Mucosa of descending colon (tissue), 3 donors: ENCODE data around the gene KDM2A. TPM values are rescaled to one million over a fixed set of nuclear protein-coding genes. Genes with fewer than 3 reads are reported as not detected.
A peak's percentile ranks its signal among the peaks of the same experiment; 100 is the strongest.
"Not testable (repeated sequence)": the region's sequence is repeated elsewhere in the genome, so short reads cannot be mapped to it uniquely, and the experiment has no call there.

Experiments used
- ATAC-seq: fragments of 200-7000 bp; cut with Tn5 transposase; one replicate; pipeline ENCODE4 v1.9.1; 2020; ENCODE audit warnings: mild to moderate bottlenecking, moderate library complexity
- DNase-seq, 3 donors: peaks; one replicate each; pipeline ENCODE4 v3.0.0-alpha.2; 2020
- H3K36me3 ChIP-seq: fragments of 200-600 bp; one replicate; pipeline ENCODE4 v1.8.0; 2021; ENCODE audit warnings: low read depth, mild to moderate bottlenecking
- H3K4me1 ChIP-seq: fragments of 200-600 bp; one replicate; pipeline ENCODE4 v1.8.0; 2021; ENCODE audit warnings: low read depth, mild to moderate bottlenecking
- H3K4me3 ChIP-seq: fragments of 200-600 bp; one replicate; pipeline ENCODE4 v1.8.0; 2021; ENCODE audit warnings: mild to moderate bottlenecking
- H3K9me3 ChIP-seq: fragments of 200-600 bp; one replicate; pipeline ENCODE4 v1.8.0; 2021; ENCODE audit warnings: mild to moderate bottlenecking
- CTCF ChIP-seq: fragments of 200-600 bp; IDR thresholded peaks from one replicate; pipeline ENCODE4 v1.8.0; 2022; ENCODE audit warnings: antibody characterized with exemption, mild to moderate bottlenecking
- intact Hi-C, 2 donors: fragments of 100-400 bp; cut with DNase I in 1 of 2; cut with micrococcal nuclease in 1 of 2; formaldehyde crosslinking; loops; one replicate each; pipeline versions ENCODE4 v1.11.0 to v1.11.1; 2022; cut with DNase I, micrococcal nuclease
- total RNA-seq, 3 donors: library from RNA; stranded (reverse); fragmentation: NEBNext Ultra II Directional in 2 of 3; extraction: Animal tissue kit (Norgen Biotek cat#: 25700) in 2 of 3; gene quantifications; one replicate each; pipeline versions ENCODE4 v1.2.1 to v1.2.4, GENCODE V29; 2021 to 2023
- donor health status: DM: no; HTN: no; CAD: no; lungs with moderate emphysema.
- donor health status: DM: no; HTN: no; CAD: no.
- donor health status: DM: no; HTN: yes; CAD: no.

KDM2A gene
- total RNA-seq, 3 donors from 2014 or later = 67.2 to 84.6 (median 77.1) TPM

GRCh38 chr11:67126986-67127385 is 7.9 kb downstream of the KDM2A start:
- Histone ChIP-seq H3K9me3 (no peaks in the 10 kb centered on the region), H3K4me1 (peaks cover 20% of the 10 kb centered on the region), H3K4me3 (no peak overlapping the region), H3K36me3 (no peaks in the 10 kb centered on the region)
- ATAC-seq = no peak
- DNase-seq = no peak
- TF ChIP-seq CTCF = no peak
- intact Hi-C loops = no loop called here

DNA sequence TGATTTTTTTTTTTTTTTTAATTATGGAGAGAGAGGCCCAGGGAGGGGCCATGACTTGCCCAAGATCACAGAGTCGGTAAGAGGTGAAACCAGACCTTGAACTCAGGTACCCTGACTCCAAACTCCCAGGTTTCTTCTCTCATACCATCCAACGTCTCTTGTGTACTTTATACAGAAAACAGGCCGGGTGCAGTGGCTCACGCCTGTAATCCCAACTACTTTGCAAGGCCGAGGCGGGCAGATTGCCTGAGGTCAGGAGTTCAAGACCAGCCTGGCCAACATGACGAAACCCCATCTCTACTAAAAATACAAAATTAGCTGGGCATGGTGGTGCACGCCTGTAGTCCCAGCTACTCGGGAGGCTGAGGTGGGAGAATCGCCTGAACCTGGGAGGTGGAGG is 11.8 kb downstream of the KDM2A start:
- H3K9me3 ChIP-seq, DNase-seq, ATAC-seq, H3K4me3 ChIP-seq, H3K4me1 ChIP-seq, intact Hi-C loops, H3K36me3 ChIP-seq: not testable (repeated sequence)

- intact Hi-C loops = no loop called here
- H3K9me3 ChIP-seq = no peaks in the 10 kb centered on the region
- no peak overlapping the region for H3K4me3 ChIP-seq
- no peak for DNase-seq
- H3K36me3 ChIP-seq = peaks cover 3% of the 10 kb centered on the region
- no peaks in the 10 kb centered on the region for H3K4me1 ChIP-seq
- peak; percentile 66 for ATAC-seq
- TF ChIP-seq CTCF = no peak
Measured at GRCh38 chr11:67136156-67136555, 17.1 kb downstream of the KDM2A start.

DNA sequence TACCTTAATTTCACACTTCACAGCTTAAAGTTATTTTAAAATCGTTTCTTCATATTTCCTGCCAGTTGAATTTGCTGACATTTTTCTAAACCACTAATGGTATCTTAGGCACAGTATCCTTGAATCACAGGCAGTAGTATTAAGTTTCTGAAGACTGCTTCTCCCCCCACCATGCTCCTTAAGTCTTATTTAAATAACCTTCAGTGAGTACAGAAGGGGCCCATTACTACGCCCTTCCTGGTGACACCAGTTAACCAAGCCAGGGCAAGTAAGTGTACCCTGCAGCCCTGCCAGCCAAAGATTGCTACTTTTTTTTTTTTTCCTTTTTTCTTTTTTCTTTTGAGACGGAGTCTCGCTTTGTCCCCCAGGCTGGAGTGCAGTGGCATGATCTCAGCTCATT is 19.9 kb downstream of the KDM2A start:
- Histone ChIP-seq H3K4me3 (no peak overlapping the region), H3K4me1 (no peaks in the 10 kb centered on the region), H3K36me3 (peaks cover 3% of the 10 kb centered on the region), H3K9me3 (no peaks in the 10 kb centered on the region)
- ATAC-seq = no peak
- no peak for DNase-seq
- intact Hi-C loops = no loop called here
- TF ChIP-seq CTCF = no peak

DNA sequence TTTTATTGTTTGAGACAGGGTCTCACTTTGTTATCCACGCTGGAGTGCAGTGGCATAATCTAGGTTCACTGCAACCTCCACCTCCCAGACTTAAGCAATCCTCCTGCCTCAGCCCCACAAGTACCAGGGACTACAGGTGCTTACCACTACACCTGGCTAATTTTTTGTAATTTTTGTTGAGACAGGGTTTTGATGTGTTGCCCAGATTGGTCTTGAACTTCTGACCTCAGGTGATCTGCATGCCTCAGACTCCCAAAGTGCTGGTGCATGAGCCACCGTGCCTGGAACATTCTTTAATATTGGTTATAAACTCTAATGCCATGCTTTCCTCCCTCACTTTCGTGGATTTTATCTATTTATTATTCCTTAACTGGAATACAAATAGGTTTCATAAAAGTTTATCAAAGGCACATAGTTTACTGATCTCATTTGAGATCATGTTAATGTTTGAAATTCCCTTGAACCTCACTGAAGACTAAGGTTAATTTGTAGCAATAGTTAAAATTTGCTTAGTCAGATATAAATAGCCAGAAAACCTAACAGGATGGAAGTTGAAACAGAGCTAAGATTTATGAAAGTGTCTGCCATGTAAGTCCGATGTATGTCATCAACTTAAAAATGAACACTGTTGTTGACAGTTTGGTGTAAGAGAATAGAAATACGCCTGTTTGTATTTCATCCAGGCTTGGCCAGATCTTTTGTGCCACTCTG is 27.6 kb downstream of the KDM2A start:
- ATAC-seq = no peak
- TF ChIP-seq CTCF = no peak

GRCh38 chr11:67153971-67154370 is 34.9 kb downstream of the KDM2A start:
- ATAC-seq (no peak), DNase-seq (no peak)
- Histone ChIP-seq H3K4me3 (no peak overlapping the region), H3K4me1 (no peaks in the 10 kb centered on the region), H3K9me3 (no peaks in the 10 kb centered on the region), H3K36me3 (no peaks in the 10 kb centered on the region)
- TF ChIP-seq CTCF = no peak
- intact Hi-C loops = no loop called here

More for the DNA sequence above, 27.6 kb downstream of the KDM2A start:
- intact Hi-C loops = no loop called here
- no peaks in the 10 kb centered on the region for H3K36me3 ChIP-seq
- H3K4me3 ChIP-seq = no peak overlapping the region
- H3K9me3 ChIP-seq = no peaks in the 10 kb centered on the region
- no peak for DNase-seq
- no peaks in the 10 kb centered on the region for H3K4me1 ChIP-seq
